PC-3 (cell line): ENCODE results near the gene FRRS1L.

ENCODE experiments used
- EZH2phosphoT487 ChIP-seq: fragments of 300-600 bp; sonication (generic); IDR thresholded peaks from 2 replicates; pipeline ENCODE4 v1.6.1; 2018; ENCODE audit warnings: mild to moderate bottlenecking, antibody characterized with exemption, low read length, borderline replicate concordance
- TF ChIP-seq, protein P1 (sequence below): fragments of 300-600 bp; sonication (generic); conservative IDR thresholded peaks from 2 replicates; pipeline ENCODE4 v1.5.1; 2017; ENCODE audit warnings: antibody characterized with exemption, low read depth, mild to moderate bottlenecking, low read length

GRCh38 chr9:109203761-109204360 is 36.8 kb upstream of the FRRS1L start:
- TF ChIP-seq, protein P1, sequence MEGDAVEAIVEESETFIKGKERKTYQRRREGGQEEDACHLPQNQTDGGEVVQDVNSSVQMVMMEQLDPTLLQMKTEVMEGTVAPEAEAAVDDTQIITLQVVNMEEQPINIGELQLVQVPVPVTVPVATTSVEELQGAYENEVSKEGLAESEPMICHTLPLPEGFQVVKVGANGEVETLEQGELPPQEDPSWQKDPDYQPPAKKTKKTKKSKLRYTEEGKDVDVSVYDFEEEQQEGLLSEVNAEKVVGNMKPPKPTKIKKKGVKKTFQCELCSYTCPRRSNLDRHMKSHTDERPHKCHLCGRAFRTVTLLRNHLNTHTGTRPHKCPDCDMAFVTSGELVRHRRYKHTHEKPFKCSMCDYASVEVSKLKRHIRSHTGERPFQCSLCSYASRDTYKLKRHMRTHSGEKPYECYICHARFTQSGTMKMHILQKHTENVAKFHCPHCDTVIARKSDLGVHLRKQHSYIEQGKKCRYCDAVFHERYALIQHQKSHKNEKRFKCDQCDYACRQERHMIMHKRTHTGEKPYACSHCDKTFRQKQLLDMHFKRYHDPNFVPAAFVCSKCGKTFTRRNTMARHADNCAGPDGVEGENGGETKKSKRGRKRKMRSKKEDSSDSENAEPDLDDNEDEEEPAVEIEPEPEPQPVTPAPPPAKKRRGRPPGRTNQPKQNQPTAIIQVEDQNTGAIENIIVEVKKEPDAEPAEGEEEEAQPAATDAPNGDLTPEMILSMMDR, result no peak
- no peak for TF ChIP-seq EZH2phosphoT487
